Fibroblast of lung (primary cell): ENCODE results near the gene APEX1. TPM values are rescaled to one million over a fixed set of nuclear protein-coding genes. Genes with fewer than 3 reads are reported as not detected.

Experiments
- DNase-seq, 2 donors: peaks; one replicate each; pipeline versions ENCODE4 v3.0.0 to v3.0.0-alpha.2; 2010; ENCODE audit warnings: low read depth in 2 of 2
- H2AFZ ChIP-seq: 2 replicates; pipeline ENCODE4 v1.5.1; 2012; ENCODE audit warnings: low read length, control low read depth, inconsistent platforms
- H3K27ac ChIP-seq: 2 replicates; pipeline ENCODE4 v1.5.1; 2011; ENCODE audit warnings: low read length, control low read depth; ENCODE audit not compliant: insufficient read depth
- H3K27me3 ChIP-seq: 2 replicates; pipeline ENCODE4 v1.5.1; 2011; ENCODE audit warnings: mild to moderate bottlenecking, low read length; ENCODE audit not compliant: control insufficient read depth, insufficient read depth
- H3K36me3 ChIP-seq: 2 replicates; pipeline ENCODE4 v1.5.1; 2011; ENCODE audit warnings: low read length; ENCODE audit not compliant: control insufficient read depth, insufficient read depth
- H3K4me1 ChIP-seq: 2 replicates; pipeline ENCODE4 v1.5.1; 2011; ENCODE audit warnings: low read length; ENCODE audit not compliant: control insufficient read depth, insufficient read depth; ENCODE audit errors: extremely low read depth
- H3K4me2 ChIP-seq: 2 replicates; pipeline ENCODE4 v1.5.1; 2011; ENCODE audit warnings: low read length, control low read depth; ENCODE audit not compliant: insufficient read depth; ENCODE audit errors: extremely low read depth
- H3K4me3 ChIP-seq, 4 experiments: fragments of 200-600 bp in 1 of 4; sonication (generic) in 1 of 4; replicated peaks in 1 of 4; 2 replicates each; pipeline ENCODE4 v1.5.1; 2011 to 2016; ENCODE audit warnings: low read length in 4 of 4, low read depth in 3 of 4, mild to moderate bottlenecking in 3 of 4, control low read depth in 2 of 4, inconsistent platforms in 1 of 4, mixed read lengths in 1 of 4; ENCODE audit not compliant: insufficient read depth in 1 of 4; ENCODE audit errors: control extremely low read depth in 1 of 4
- H3K79me2 ChIP-seq: 2 replicates; pipeline ENCODE4 v1.5.1; 2012; ENCODE audit warnings: mild to moderate bottlenecking, low read length, inconsistent platforms; ENCODE audit not compliant: control insufficient read depth, insufficient read depth
- H3K9ac ChIP-seq: 2 replicates; pipeline ENCODE4 v1.5.1; 2011; ENCODE audit warnings: mild to moderate bottlenecking, low read length, control low read depth; ENCODE audit not compliant: insufficient read depth
- H3K9me3 ChIP-seq: 2 replicates; pipeline ENCODE4 v1.5.1; 2012; ENCODE audit warnings: low read depth, low read length; ENCODE audit not compliant: control insufficient read depth, insufficient read depth
- H4K20me1 ChIP-seq: 2 replicates; pipeline ENCODE4 v1.5.1; 2011; ENCODE audit warnings: low read length; ENCODE audit not compliant: control insufficient read depth, insufficient read depth; ENCODE audit errors: extremely low read depth
- EZH2 ChIP-seq: IDR thresholded peaks from 2 replicates; pipeline ENCODE4 v1.5.1; 2012; ENCODE audit warnings: low read length, control low read depth, mild to moderate bottlenecking; ENCODE audit errors: missing control alignments
- polyA plus RNA-seq, 2 donors: library from polyadenylated mRNA; depleted of rRNA in 1 of 2; stranded (reverse) in 1 of 2; unstranded in 1 of 2; fragments of >200 nt; gene quantifications; 2 replicates each; pipeline ENCODE4 v1.2.1, GENCODE V29; 2011 to 2012; ENCODE audit warnings: missing spikeins in 1 of 2
- total RNA-seq: library from RNA; depleted of rRNA; stranded (reverse); fragments of >200 nt; gene quantifications from 2 replicates; pipeline ENCODE4 v1.2.1, GENCODE V29; 2014
- TF ChIP-seq, protein P1 (sequence below), 2 donors: IDR thresholded peaks in 1 of 2; conservative IDR thresholded peaks in 1 of 2; 1 replicate in 1 of 2; 2 replicates in 1 of 2; pipeline ENCODE4 v1.5.1; 2011 to 2012; ENCODE audit warnings: low read length in 2 of 2, control low read depth in 1 of 2, inconsistent platforms in 1 of 2, low read depth in 1 of 2, mild to moderate bottlenecking in 1 of 2

Gene APEX1
- total and polyA plus RNA-seq, 2 donors (not counting 1 experiment from before 2014, with no cell fraction given): 66.6 to 187 TPM

DNA sequence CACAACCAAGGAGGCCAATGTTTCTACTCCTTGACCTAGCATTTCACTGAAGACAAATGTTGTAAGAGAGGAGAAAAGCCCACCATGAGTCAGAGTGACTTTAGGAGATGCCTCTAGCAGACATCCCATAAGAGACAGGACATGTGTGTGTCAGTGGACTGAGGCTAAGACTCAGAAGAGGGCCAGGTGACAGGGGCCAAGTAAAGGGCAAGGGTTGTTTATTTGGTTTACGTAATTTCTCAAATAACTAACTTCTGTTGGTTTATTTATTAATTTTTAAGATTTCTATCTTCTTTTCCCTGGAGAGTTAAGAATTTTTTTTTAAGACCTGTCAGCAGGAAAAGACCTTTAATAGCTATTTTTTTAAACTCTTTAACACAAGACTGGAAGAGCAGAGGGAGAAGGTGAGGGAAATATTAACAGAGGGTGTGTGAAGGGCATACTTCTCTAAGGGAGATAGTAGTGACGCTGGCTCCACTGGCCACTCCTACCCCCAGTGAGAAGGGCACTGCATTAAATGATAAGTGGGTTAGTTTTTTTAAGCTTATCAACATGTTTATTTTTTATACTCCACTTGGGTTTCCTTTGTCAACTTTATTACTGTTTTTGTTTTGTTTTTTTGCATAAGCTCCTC is 17.6 kb downstream of the APEX1 start:
- Histone ChIP-seq H3K79me2 (peaks cover 32% of the 10 kb centered on the region), H3K4me3 (no peak overlapping the region), H3K9ac (no peak overlapping the region), H2AFZ (no peak overlapping the region), H3K27me3 (no peaks in the 10 kb centered on the region), H4K20me1 (no peaks in the 10 kb centered on the region), H3K36me3 (peaks cover 5% of the 10 kb centered on the region), H3K9me3 (no peaks in the 10 kb centered on the region), H3K4me2 (no peak overlapping the region), H3K4me1 (no peaks in the 10 kb centered on the region), H3K27ac (no peak overlapping the region)
- TF ChIP-seq, protein P1, sequence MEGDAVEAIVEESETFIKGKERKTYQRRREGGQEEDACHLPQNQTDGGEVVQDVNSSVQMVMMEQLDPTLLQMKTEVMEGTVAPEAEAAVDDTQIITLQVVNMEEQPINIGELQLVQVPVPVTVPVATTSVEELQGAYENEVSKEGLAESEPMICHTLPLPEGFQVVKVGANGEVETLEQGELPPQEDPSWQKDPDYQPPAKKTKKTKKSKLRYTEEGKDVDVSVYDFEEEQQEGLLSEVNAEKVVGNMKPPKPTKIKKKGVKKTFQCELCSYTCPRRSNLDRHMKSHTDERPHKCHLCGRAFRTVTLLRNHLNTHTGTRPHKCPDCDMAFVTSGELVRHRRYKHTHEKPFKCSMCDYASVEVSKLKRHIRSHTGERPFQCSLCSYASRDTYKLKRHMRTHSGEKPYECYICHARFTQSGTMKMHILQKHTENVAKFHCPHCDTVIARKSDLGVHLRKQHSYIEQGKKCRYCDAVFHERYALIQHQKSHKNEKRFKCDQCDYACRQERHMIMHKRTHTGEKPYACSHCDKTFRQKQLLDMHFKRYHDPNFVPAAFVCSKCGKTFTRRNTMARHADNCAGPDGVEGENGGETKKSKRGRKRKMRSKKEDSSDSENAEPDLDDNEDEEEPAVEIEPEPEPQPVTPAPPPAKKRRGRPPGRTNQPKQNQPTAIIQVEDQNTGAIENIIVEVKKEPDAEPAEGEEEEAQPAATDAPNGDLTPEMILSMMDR (conservative IDR thresholded peaks at IDR 0.05 in 1 of 2, IDR thresholded peaks at IDR 0.05 in 1 of 2; ENCODE audit: low read depth in 1 of 2, low read length in 2 of 2): no peak
- no peak for TF ChIP-seq EZH2
- no peak for DNase-seq

DNA sequence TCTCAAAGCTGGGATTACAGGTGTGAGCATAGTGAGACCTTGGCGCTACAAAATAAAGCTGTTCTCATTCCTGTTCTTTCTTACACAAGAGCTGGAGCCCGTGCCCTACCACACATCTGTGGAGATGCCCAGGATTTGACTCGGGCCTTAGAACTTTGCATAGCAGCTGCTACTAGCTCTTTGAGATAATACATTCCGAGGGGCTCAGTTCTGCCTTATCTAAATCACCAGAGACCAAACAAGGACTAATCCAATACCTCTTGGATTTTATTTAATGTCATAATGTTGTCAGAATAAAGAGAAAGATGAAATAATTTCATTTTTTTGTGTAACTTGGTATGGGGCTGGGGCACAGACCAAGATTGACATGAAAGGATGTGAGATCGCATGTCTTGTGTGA is 21.8 kb downstream of the APEX1 start:
- no peaks in the 10 kb centered on the region for H3K4me1 ChIP-seq
- no peak for TF ChIP-seq EZH2
- no peaks in the 10 kb centered on the region for H4K20me1 ChIP-seq
- H3K36me3 ChIP-seq: peaks cover 5% of the 10 kb centered on the region
- H3K4me2 ChIP-seq: no peak overlapping the region
- no peak overlapping the region for H3K9ac ChIP-seq
- peaks cover 10% of the 10 kb centered on the region for H3K79me2 ChIP-seq
- no peak overlapping the region for H3K4me3 ChIP-seq
- H3K9me3 ChIP-seq: no peaks in the 10 kb centered on the region
- no peak overlapping the region for H3K27ac ChIP-seq
- DNase-seq: no peak
- no peaks in the 10 kb centered on the region for H3K27me3 ChIP-seq
- no peak overlapping the region for H2AFZ ChIP-seq

DNA sequence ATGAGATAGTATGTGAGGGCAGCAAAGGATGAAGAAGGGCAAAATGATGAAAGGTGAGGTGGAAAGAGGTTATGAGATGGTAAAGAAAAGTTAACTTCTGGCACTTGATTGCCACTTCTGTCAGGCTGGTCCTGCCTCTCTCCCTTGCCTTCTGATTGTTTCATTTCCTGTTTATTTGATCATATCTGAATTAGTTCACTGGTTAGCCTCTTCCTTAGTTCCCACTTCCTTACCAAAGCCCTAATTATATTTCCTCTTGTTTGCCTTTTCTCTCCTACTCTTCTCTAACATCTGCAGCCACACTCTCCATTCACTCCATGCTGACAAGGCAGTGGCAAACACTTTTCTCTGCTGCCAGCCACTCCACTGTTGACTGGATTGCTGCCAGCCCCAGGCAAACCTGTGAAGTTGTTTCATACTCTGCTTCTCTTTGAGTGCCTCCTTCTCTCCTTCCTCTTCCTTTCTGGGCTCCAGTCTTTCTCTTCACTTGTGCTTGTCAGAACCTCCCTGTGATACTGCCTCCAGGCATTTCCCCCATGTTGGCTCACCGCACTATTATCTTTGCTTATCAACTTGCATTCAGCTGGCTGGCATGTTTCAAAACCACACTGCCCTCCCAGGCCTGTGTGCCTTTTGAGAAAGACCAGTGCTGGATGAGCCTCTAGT is 22.3 kb downstream of the APEX1 start:
- Histone ChIP-seq H3K27ac (no peak overlapping the region), H2AFZ (no peak overlapping the region), H3K9ac (no peak overlapping the region), H3K36me3 (peaks cover 5% of the 10 kb centered on the region), H3K4me1 (no peaks in the 10 kb centered on the region), H4K20me1 (no peaks in the 10 kb centered on the region), H3K9me3 (no peaks in the 10 kb centered on the region), H3K79me2 (peaks cover 4% of the 10 kb centered on the region), H3K4me3 (no peak overlapping the region), H3K4me2 (no peak overlapping the region), H3K27me3 (no peaks in the 10 kb centered on the region)
- DNase-seq: peak; percentile 14 to 79
- TF ChIP-seq, protein P1 (conservative IDR thresholded peaks at IDR 0.05 in 1 of 2, IDR thresholded peaks at IDR 0.05 in 1 of 2; ENCODE audit: low read depth in 1 of 2, low read length in 2 of 2): no peak
- TF ChIP-seq EZH2: no peak
